ACC112 (cell line): ENCODE data around the gene BRD7.

Experiments
- H2AFZ ChIP-seq: fragments of 200-600 bp; sonication (generic); one replicate; pipeline ENCODE4 v1.6.0; 2017; ENCODE audit warnings: antibody characterized with exemption, low read length; ENCODE audit not compliant: unreplicated experiment
- H3K27ac ChIP-seq: fragments of 200-600 bp; sonication (generic); 2 replicates; pipeline ENCODE4 v1.5.1; 2014; ENCODE audit warnings: low read depth, mild to moderate bottlenecking, antibody characterized with exemption, low read length, moderate library complexity
- H3K27me3 ChIP-seq: fragments of 200-600 bp; sonication (generic); 2 replicates; pipeline ENCODE4 v1.6.1; 2014; ENCODE audit warnings: mild to moderate bottlenecking, antibody characterized with exemption, low read length, moderate library complexity, mixed read lengths; ENCODE audit not compliant: insufficient read depth
- H3K36me3 ChIP-seq: fragments of 200-600 bp; sonication (generic); 2 replicates; pipeline ENCODE4 v1.6.1; 2016; ENCODE audit warnings: mild to moderate bottlenecking, antibody characterized with exemption, low read length, moderate library complexity, mixed read lengths; ENCODE audit not compliant: insufficient read depth
- H3K4me1 ChIP-seq: fragments of 200-600 bp; sonication (generic); one replicate; pipeline ENCODE4 v1.6.1; 2016; ENCODE audit warnings: low read length, mixed read lengths; ENCODE audit not compliant: insufficient read depth, unreplicated experiment, control insufficient read depth
- H3K4me3 ChIP-seq: fragments of 200-600 bp; sonication (generic); 2 replicates; pipeline ENCODE4 v1.5.1; 2014; ENCODE audit warnings: mild to moderate bottlenecking, low read depth, low read length
- H3K79me2 ChIP-seq: fragments of 200-600 bp; sonication (generic); one replicate; pipeline ENCODE4 v1.6.0; 2016; ENCODE audit warnings: low read length; ENCODE audit not compliant: control insufficient read depth, unreplicated experiment, insufficient read depth

BRD7 gene

DNA sequence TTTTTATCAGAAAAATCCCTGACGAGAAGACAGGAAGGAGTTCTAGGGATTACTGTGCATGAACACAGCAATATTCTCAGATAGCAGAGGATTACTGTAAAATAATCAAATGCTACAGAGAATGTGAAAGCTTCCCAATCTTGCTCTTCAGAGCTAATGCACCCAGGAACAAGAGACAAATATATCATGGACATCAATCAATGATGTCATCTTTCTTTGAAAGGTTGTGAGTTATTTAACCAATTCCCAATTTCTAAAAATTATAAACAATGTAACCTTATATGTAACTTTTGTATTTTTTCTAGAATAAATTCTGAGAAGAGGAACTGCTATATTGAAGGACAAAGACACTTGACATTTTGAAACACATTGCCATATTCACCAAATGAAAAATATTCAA lies 46.5 kb downstream of the BRD7 start:
- Histone ChIP-seq H3K4me1 (peaks cover 6% of the 10 kb centered on the region), H3K27me3 (no peaks in the 10 kb centered on the region), H3K79me2 (no peaks in the 10 kb centered on the region), H3K36me3 (peaks cover 14% of the 10 kb centered on the region; the same call in 1 of the 2 replicates), H3K4me3 (no peak overlapping the region), H3K27ac (no peak overlapping the region), H2AFZ (no peak overlapping the region)

DNA sequence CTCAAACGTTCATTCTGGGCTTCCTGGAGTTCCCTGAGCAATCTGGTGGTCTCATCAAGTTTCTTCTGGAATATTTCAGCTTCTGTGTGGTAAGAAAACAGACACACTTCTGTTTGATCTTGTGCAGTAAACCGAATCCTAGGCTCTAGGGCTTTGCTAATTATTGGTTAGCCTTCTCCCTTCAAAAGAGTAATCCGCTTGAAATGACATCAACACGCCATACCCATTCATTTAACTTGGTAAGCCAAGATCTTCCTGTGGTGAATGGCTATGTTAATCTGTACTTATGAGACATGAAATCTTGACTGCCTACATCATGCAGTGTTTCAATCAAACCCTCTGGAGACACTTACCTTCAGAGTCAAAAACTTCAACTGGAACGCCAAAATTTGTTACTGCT lies 48.5 kb downstream of the BRD7 start:
- H3K36me3 ChIP-seq, result peaks cover 22% of the 10 kb centered on the region; the same call in 1 of the 2 replicates
- H3K79me2 ChIP-seq, result no peaks in the 10 kb centered on the region
- H3K27me3 ChIP-seq, result no peaks in the 10 kb centered on the region
- no peak overlapping the region for H3K27ac ChIP-seq
- peaks cover 6% of the 10 kb centered on the region for H3K4me1 ChIP-seq
- H2AFZ ChIP-seq, result no peak overlapping the region
- H3K4me3 ChIP-seq, result no peak overlapping the region

DNA sequence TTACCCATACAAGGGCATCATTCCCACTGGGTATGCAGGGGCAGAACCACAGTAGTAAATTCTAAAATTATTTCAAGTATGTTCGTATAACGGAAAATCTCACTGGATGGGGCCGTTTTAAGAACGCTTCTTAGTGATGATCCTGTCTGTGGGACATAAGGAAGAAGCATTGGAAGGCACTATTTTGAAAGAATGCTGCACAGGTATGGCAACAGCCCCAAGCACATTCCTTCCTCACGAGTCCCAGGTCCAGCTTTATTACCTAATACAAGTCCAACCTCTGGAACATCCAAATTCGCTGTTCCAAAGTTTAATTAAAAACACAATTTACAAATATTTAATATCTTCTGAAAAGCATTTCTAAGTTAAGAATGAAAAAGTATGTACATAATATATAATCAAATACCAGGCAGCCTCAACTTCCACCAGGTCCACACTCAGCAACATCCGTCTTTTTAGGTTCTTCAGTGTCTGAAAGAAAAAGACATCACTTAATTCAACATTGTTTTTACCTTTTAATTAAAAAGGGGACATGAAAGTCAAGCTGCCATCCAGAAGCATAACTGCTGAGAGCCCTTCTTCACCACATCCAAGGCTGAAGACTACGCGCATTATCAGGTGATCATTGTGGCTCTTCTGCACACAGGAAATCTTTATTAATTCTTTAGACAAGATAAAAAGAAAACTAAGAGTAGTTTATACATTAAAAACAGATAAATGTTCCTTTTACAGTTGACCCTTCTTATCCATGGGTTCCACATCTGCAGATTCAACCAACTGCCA lies 49.8 kb downstream of the BRD7 start:
- H3K36me3 ChIP-seq, result peaks cover 31% of the 10 kb centered on the region

DNA sequence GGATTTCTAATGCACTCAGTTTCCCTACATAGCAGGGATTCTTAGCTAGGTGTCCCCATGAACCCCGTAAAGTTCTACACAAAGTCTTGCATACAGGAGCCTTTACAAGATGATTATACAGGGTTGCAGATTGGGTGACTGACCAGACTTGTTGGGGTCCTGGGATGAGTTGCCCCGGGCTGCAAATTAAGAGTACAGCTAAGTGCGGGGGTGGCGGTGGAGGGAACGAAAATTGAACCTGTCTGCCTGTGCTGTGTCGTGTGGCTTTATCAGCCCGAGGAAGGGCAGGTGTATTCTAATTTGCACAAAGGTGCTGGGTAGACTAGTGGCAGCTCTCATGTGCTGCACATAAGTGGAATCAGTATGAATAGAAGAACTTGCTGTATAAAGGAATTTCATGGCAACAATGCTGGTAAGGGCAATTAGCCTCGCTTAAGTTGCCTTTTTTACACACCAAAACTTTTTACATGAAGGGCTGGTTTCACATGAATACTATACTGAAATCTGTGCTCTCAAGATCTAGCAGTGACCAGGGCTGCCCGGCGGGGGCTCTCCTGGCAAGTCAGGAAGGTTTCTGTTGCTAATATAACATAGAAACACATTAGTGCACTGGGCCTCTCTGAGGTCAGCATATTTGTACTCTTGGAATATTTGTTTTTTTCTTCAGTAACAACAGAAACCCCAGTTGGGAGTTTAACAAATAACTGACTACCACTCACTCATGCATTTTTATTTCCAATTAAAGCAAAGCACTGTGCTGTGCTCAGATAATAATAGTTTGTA lies 51.7 kb downstream of the BRD7 start:
- peaks cover 31% of the 10 kb centered on the region for H3K36me3 ChIP-seq
- no peak overlapping the region for H3K4me3 ChIP-seq

More for the DNA sequence above, 49.8 kb downstream of the BRD7 start:
- H2AFZ ChIP-seq, result no peak overlapping the region
- H3K4me3 ChIP-seq, result no peak overlapping the region
- peaks cover 6% of the 10 kb centered on the region for H3K4me1 ChIP-seq
- H3K27ac ChIP-seq, result no peak overlapping the region
- no peaks in the 10 kb centered on the region for H3K27me3 ChIP-seq
- no peaks in the 10 kb centered on the region for H3K79me2 ChIP-seq

DNA sequence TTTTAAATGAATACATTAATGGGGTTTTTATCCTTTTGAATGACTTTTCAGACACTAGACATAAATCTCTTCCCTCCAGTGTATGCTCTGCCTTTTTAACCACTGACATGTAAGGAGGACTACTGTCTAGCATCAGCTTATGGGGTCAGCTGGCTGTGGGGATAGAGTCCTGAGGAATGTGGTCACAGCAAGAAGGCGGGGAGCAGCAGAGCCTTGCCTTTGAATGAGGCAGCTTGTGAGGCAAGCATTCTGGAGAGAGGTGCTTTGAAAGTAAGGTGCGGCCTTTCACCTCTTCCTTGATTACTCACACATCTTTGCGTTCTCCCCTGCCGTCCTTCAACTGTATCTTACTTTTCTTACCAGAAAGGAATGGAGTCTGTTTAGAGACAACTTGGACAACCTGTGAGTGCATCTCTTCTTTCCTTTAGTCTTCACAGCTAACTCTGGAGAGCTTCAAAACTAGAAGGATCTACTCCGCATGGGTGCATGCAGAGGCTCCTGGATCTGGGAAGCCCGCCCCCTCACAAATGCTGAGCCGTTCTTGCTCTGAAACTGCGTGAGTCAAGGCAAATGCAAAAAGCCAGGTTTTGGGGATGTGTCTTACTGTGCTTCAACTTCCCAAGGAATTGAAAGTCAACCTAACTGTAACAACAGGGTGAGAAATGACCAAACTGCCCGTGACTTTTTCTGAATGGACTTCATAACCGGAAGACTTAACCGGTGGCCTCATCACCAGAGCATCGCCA lies 52.5 kb downstream of the BRD7 start:
- Histone ChIP-seq H3K4me3 (no peak overlapping the region), H3K27ac (no peak overlapping the region), H2AFZ (no peak overlapping the region), H3K27me3 (no peaks in the 10 kb centered on the region), H3K36me3 (peaks cover 31% of the 10 kb centered on the region), H3K79me2 (no peaks in the 10 kb centered on the region), H3K4me1 (no peaks in the 10 kb centered on the region)

More for the DNA sequence above, 51.7 kb downstream of the BRD7 start:
- Histone ChIP-seq H3K79me2 (no peaks in the 10 kb centered on the region), H3K27me3 (no peaks in the 10 kb centered on the region), H3K4me1 (no peaks in the 10 kb centered on the region), H3K27ac (no peak overlapping the region), H2AFZ (no peak overlapping the region)

DNA sequence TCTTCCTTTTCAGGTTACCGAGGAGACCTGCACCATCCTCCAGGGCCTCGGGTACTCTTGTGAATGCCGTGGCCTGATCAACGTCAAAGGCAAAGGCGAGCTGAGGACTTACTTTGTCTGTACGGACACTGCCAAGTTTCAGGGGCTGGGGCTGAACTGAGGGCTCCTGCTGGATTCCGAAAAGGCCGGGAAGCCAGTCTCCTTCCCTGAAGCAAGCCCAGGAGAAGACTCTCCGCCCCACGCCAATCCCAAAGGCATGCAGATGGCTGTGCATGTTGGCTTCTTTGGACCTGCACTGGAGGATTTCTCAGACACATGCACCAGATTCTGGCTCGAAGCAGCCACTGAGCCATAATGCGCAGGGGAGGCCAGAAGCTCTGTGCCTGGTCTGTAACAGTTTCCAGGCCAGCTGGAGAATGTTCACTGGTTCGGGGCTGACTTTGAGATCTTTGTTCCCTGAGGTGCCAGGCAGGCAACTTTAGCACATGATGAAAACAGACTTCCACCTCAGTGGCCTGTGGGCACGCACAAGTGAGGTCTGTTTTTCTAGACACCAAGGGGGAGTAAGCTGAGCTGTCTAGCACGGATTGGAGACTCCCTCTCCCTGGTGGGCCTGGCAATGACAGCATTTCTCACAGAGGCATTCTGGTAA lies 53.3 kb downstream of the BRD7 start:
- Histone ChIP-seq H3K27me3 (no peaks in the 10 kb centered on the region), H3K79me2 (no peaks in the 10 kb centered on the region), H2AFZ (no peak overlapping the region), H3K27ac (no peak overlapping the region), H3K4me3 (no peak overlapping the region), H3K4me1 (no peaks in the 10 kb centered on the region), H3K36me3 (peaks cover 31% of the 10 kb centered on the region)

DNA sequence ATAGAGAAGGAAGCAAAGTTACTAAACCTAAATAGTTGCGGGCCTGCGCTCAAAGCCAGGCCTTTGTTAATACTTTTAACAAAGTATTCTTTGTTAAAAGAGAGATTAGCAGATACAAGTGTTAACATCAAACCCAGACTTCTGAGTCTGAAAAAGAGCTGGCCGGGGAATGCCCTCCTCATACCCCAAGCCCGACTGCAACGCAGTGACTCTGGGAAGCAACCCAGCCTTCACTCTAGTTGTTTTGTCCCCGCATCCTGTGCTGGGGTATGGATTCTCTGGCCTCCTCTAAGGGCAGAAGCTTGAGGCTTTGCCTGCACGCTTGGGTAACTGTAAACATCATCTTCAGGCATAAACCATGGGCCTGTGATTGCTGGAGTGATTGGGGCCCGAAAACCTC lies 54.1 kb downstream of the BRD7 start:
- Histone ChIP-seq H3K79me2 (no peaks in the 10 kb centered on the region), H3K4me3 (no peak overlapping the region), H3K27me3 (no peaks in the 10 kb centered on the region), H3K27ac (no peak overlapping the region), H3K36me3 (peaks cover 28% of the 10 kb centered on the region), H3K4me1 (no peaks in the 10 kb centered on the region), H2AFZ (no peak overlapping the region)

DNA sequence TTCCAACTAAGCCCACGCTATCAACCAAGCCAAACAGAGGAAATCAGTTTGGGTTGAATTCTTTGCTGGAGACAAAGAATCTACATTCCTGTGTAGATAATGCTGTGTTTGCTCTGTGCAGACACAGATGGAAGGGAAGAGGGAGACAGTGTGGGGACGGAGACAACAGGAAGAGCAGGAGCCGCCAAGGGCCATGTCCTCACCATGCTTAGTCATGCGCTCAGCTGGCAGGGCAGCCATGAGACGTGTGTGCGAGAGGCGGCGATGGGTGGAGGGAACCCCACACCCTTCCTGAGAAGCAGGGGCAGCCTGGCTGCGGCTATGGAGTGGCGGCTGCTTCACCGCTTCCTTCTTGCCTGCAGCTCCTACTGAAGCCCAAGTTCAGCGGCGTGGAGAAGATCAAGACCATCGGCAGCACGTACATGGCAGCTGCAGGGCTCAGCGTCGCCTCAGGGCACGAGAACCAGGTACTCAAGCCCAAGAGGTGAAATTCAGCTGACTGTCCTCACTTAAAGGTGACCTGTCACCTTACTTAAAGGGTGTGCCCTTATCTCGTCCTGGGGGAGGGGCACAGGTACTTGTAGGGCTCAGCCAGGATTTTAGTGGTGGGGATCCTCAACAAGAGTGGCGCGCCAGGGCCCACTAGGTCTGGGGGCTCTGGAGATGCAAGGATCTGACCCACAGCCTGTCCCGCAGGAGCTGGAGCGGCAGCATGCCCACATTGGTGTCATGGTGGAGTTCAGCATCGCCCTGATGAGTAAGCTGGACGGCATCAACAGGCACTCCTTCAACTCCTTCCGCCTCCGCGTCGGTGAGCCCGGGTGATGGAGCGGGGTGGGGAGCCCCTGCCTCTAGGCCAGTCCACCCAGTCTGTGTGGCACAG lies 55.0 kb downstream of the BRD7 start:
- Histone ChIP-seq H3K79me2 (no peaks in the 10 kb centered on the region), H3K27me3 (no peaks in the 10 kb centered on the region), H2AFZ (no peak overlapping the region), H3K4me3 (no peak overlapping the region), H3K4me1 (no peaks in the 10 kb centered on the region), H3K36me3 (peaks cover 22% of the 10 kb centered on the region), H3K27ac (no peak overlapping the region)

DNA sequence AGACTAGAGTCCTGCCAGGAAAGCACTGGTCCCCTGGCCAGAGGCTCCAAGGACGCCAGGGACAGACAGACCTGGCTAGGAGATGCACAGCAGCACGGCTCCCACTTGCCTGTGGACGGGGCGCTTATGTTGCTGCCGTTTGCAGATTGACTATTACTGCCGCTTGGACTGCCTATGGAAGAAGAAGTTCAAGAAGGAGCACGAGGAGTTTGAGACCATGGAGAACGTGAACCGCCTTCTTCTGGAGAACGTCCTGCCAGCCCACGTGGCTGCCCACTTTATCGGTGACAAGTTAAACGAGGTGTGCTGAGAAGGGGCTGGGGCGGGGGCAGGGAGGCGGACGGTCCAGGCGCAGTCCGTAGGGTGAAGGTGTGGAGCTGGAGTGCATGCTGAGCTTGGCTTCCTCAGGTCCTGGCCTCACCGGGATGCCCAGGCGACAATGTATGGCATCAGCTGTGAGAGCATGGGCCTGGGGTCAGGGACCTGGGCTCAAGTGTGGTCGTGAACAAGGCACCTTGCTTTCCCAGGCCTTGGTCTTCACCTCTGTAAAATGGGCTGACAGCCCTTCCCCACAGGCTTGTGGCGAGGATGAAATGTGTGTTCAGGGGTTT lies 56.8 kb downstream of the BRD7 start:
- Histone ChIP-seq H3K79me2 (no peaks in the 10 kb centered on the region), H3K4me3 (no peak overlapping the region)

More for the DNA sequence above, 56.8 kb downstream of the BRD7 start:
- H3K4me1 ChIP-seq, result peaks cover 6% of the 10 kb centered on the region
- H3K27me3 ChIP-seq, result no peaks in the 10 kb centered on the region
- H3K27ac ChIP-seq, result no peak overlapping the region
- H2AFZ ChIP-seq, result no peak overlapping the region
- peaks cover 17% of the 10 kb centered on the region for H3K36me3 ChIP-seq
